GM23248 (cell line): ENCODE data around the gene MPZL2. TPM values are rescaled to one million over a fixed set of nuclear protein-coding genes. Genes with fewer than 3 reads are reported as not detected.

Experiments
- DNase-seq: peaks from one replicate; pipeline ENCODE4 v3.0.0-alpha.2; 2015
- H2AFZ ChIP-seq: fragments of 200-600 bp; sonication (generic); 2 replicates; pipeline ENCODE4 v1.6.1; 2016; ENCODE audit warnings: antibody characterized with exemption
- H3F3A ChIP-seq: fragments of 200-600 bp; sonication (generic); 2 replicates; pipeline ENCODE4 v1.6.1; 2016; ENCODE audit warnings: mild to moderate bottlenecking, antibody characterized with exemption, mixed run types; ENCODE audit not compliant: insufficient read depth
- H3K27ac ChIP-seq: fragments of 200-600 bp; sonication (generic); 2 replicates; pipeline ENCODE4 v1.5.1; 2016; ENCODE audit warnings: mild to moderate bottlenecking
- H3K27me3 ChIP-seq: fragments of 200-600 bp; sonication (generic); replicated peaks from 2 replicates; pipeline ENCODE4 v1.6.1; 2016; ENCODE audit warnings: mild to moderate bottlenecking; ENCODE audit not compliant: insufficient read depth
- H3K36me3 ChIP-seq: fragments of 200-600 bp; sonication (generic); 2 replicates; pipeline ENCODE4 v1.6.1; 2016; ENCODE audit warnings: low read depth, mild to moderate bottlenecking
- H3K4me1 ChIP-seq: fragments of 200-600 bp; sonication (generic); 2 replicates; pipeline ENCODE4 v1.6.1; 2016; ENCODE audit warnings: mild to moderate bottlenecking; ENCODE audit not compliant: insufficient read depth
- H3K4me2 ChIP-seq: fragments of 200-600 bp; sonication (generic); one replicate; pipeline ENCODE4 v1.6.1; 2016; ENCODE audit warnings: mild to moderate bottlenecking; ENCODE audit not compliant: unreplicated experiment
- H3K4me3 ChIP-seq: fragments of 200-600 bp; sonication (generic); 2 replicates; pipeline ENCODE4 v1.5.1; 2016; ENCODE audit warnings: mild to moderate bottlenecking
- H3K79me2 ChIP-seq: fragments of 200-600 bp; sonication (generic); 2 replicates; pipeline ENCODE4 v1.6.1; 2016; ENCODE audit warnings: mild to moderate bottlenecking; ENCODE audit not compliant: insufficient read depth
- H3K9ac ChIP-seq: fragments of 200-600 bp; sonication (generic); 2 replicates; pipeline ENCODE4 v1.6.1; 2016; ENCODE audit warnings: mild to moderate bottlenecking
- H3K9me2 ChIP-seq: fragments of 200-600 bp; sonication (generic); 2 replicates; pipeline ENCODE4 v1.6.1; 2016; ENCODE audit warnings: mixed run types, mild to moderate bottlenecking, moderate library complexity; ENCODE audit not compliant: insufficient read depth
- H3K9me3 ChIP-seq: fragments of 200-600 bp; sonication (generic); one replicate; pipeline ENCODE4 v1.6.1; 2017; ENCODE audit warnings: low read depth
- H4K20me1 ChIP-seq: fragments of 200-600 bp; sonication (generic); 2 replicates; pipeline ENCODE4 v1.6.0; 2016; ENCODE audit not compliant: insufficient read depth
- EZH2 ChIP-seq: fragments of 200-600 bp; sonication (generic); IDR thresholded peaks from 2 replicates; pipeline ENCODE4 v1.6.1; 2018; ENCODE audit warnings: antibody characterized with exemption, mild to moderate bottlenecking; ENCODE audit not compliant: insufficient read depth, poor library complexity, severe bottlenecking
- EZH2phosphoT487 ChIP-seq: fragments of 200-600 bp; sonication (generic); IDR thresholded peaks from 2 replicates; pipeline ENCODE4 v1.6.1; 2018; ENCODE audit warnings: antibody characterized with exemption, moderate library complexity, mild to moderate bottlenecking, low read depth; ENCODE audit not compliant: insufficient read depth
- WGBS, 2 experiments: methylation state at CpG; one replicate each; pipeline ENCODE4 v1.1.6; 2015 to 2017; ENCODE audit warnings: low lambda C conversion rate in 2 of 2, low coverage in 1 of 2; ENCODE audit errors: missing lambda C conversion rate in 2 of 2; 5-methylcytosine and 5-hydroxymethylcytosine counted together
- in situ Hi-C: fragments of 300-500 bp; cut with MboI; formaldehyde crosslinking; loops from 2 replicates; pipeline ENCODE4 v1.15.0; 2020
- polyA plus RNA-seq: library from polyadenylated mRNA; unstranded; fragments of >200 nt; fragmentation: Nextera tagmentation; extraction: Ambion mirVana; gene quantifications from 2 replicates; pipeline ENCODE4 v1.2.1, GENCODE V29; 2016
- total RNA-seq: library from RNA; depleted of rRNA; stranded (reverse); fragments of >200 nt; shearing (Covaris generic); gene quantifications from 2 replicates; pipeline ENCODE4 v1.2.3, GENCODE V29; 2014

The MPZL2 gene
- total and polyA plus RNA-seq, 2 experiments from 2014 or later: not detected

GRCh38 chr11:118227865-118228785 lies 36.0 kb downstream of the MPZL2 start:
- Histone ChIP-seq H3K79me2 (no peaks in the 10 kb centered on the region), H3K4me2 (no peak overlapping the region), H3K9ac (no peak overlapping the region), H3K9me2 (no peaks in the 10 kb centered on the region), H4K20me1 (no peaks in the 10 kb centered on the region), H3K4me1 (no peaks in the 10 kb centered on the region), H3K27ac (no peak overlapping the region), H3K4me3 (no peak overlapping the region), H2AFZ (no peak overlapping the region), H3K36me3 (no peaks in the 10 kb centered on the region), H3K9me3 (no peaks in the 10 kb centered on the region), H3F3A (no peaks in the 10 kb centered on the region), H3K27me3 (peaks cover 13% of the 10 kb centered on the region)
- 63 to 64% methylated on average over 8 of the region's 8 CpGs for WGBS, 2 experiments
- DNase-seq: no peak
- in situ Hi-C loops: no loop called here
- TF ChIP-seq EZH2: no peak
- no peak for TF ChIP-seq EZH2phosphoT487

- peaks cover 13% of the 10 kb centered on the region for H3K27me3 ChIP-seq
- no peaks in the 10 kb centered on the region for H3K79me2 ChIP-seq
- no peaks in the 10 kb centered on the region for H3K9me2 ChIP-seq
- H3K4me1 ChIP-seq: no peaks in the 10 kb centered on the region
- H3K4me2 ChIP-seq: no peak overlapping the region
- no peak overlapping the region for H3K9ac ChIP-seq
- TF ChIP-seq EZH2 (no peak), EZH2phosphoT487 (no peak)
- 10 to 17% methylated on average over 2 of the region's 2 CpGs for WGBS, 2 experiments
- H4K20me1 ChIP-seq: no peaks in the 10 kb centered on the region
- no peak overlapping the region for H3K4me3 ChIP-seq
- no peaks in the 10 kb centered on the region for H3F3A ChIP-seq
- no peak for DNase-seq
- in situ Hi-C loops: no loop called here
- H3K9me3 ChIP-seq: no peaks in the 10 kb centered on the region
- no peak overlapping the region for H2AFZ ChIP-seq
- H3K36me3 ChIP-seq: no peaks in the 10 kb centered on the region
- no peak overlapping the region for H3K27ac ChIP-seq
Observed at GRCh38 chr11:118226781-118227180, 37.3 kb downstream of the MPZL2 start.

- H3K36me3 ChIP-seq: no peaks in the 10 kb centered on the region
- H3K27me3 ChIP-seq: peaks cover 9% of the 10 kb centered on the region
- H3K9ac ChIP-seq: no peak overlapping the region
- H3K27ac ChIP-seq: no peak overlapping the region
- H3K4me3 ChIP-seq: no peak overlapping the region
- peak; percentile 12 for DNase-seq
- H4K20me1 ChIP-seq: no peaks in the 10 kb centered on the region
- no peaks in the 10 kb centered on the region for H3K9me2 ChIP-seq
- no peaks in the 10 kb centered on the region for H3K4me1 ChIP-seq
- H3F3A ChIP-seq: no peaks in the 10 kb centered on the region
- in situ Hi-C loops: no loop called here
- H3K9me3 ChIP-seq: no peaks in the 10 kb centered on the region
- TF ChIP-seq EZH2 (no peak), EZH2phosphoT487 (no peak)
- no peak overlapping the region for H2AFZ ChIP-seq
- no peak overlapping the region for H3K4me2 ChIP-seq
- H3K79me2 ChIP-seq: no peaks in the 10 kb centered on the region
- WGBS, 2 experiments: 52 to 59% methylated on average over 7 of the region's 7 CpGs
Observed at GRCh38 chr11:118226296-118226695, 37.8 kb downstream of the MPZL2 start.

GRCh38 chr11:118224511-118225188 lies 39.4 kb downstream of the MPZL2 start, which contains the start of gene JAML:
JAML (minus strand) TSS chr11:118225011; CDS start chr11:118214866, 10,145 bp downstream.
- Histone ChIP-seq H3K9me3 (no peaks in the 10 kb centered on the region), H3K9ac (no peak within 1 kb of the TSS), H3K27me3 (peaks cover 7% of the 10 kb centered on the region), H3F3A (no peaks in the 10 kb centered on the region), H4K20me1 (no peaks in the 10 kb centered on the region), H3K4me3 (no peak within 1 kb of the TSS), H3K4me1 (no peaks in the 10 kb centered on the region), H3K27ac (no peak within 1 kb of the TSS), H2AFZ (no peak within 1 kb of the TSS), H3K36me3 (no peaks in the 10 kb centered on the region), H3K9me2 (no peaks in the 10 kb centered on the region), H3K79me2 (no peaks in the 10 kb centered on the region), H3K4me2 (no peak within 1 kb of the TSS)
- no peak for TF ChIP-seq EZH2
- no peak for TF ChIP-seq EZH2phosphoT487
- in situ Hi-C loops: no loop called here
- WGBS, 2 experiments: 32 to 40% methylated on average over 6 of the region's 6 CpGs
- DNase-seq: no peak
